Measurements from ENCODE around the gene MAN1C1. TPM values are rescaled to one million over a fixed set of nuclear protein-coding genes. Genes with fewer than 3 reads are reported as not detected.
"Not testable (repeated sequence)": the region's sequence is repeated elsewhere in the genome, so short reads cannot be mapped to it uniquely, and the experiment has no call there.

The MAN1C1 gene
- total and polyA plus RNA-seq, 9 donors: 5.2 to 17.4 (median 12.2) TPM

GRCh38 chr1:25629836-25630235, 13.2 kb downstream of the MAN1C1 start:
- H3K36me3 ChIP-seq (ENCODE audit: control insufficient read depth, insufficient read depth, low read length): no peaks in the 10 kb centered on the region
- peaks cover 3% of the 10 kb centered on the region for H3K4me1 ChIP-seq (ENCODE audit: control insufficient read depth, insufficient read depth, low read length)
- no peaks in the 10 kb centered on the region for H3K9me3 ChIP-seq (replicated peaks; ENCODE audit: control insufficient read depth, low read depth, low read length)
- H3K27me3 ChIP-seq (ENCODE audit: control insufficient read depth, insufficient read depth, low read length): no peaks in the 10 kb centered on the region
- H3K27ac ChIP-seq (ENCODE audit: low read length): no peak overlapping the region
- DNase-seq: no peak
- H3K4me3 ChIP-seq (ENCODE audit: low read length): no peak overlapping the region
- no CpG with 5 or more reads among the region's 4 CpGs for WGBS (ENCODE audit: insufficient coverage)

GRCh38 chr1:25631750-25632485, 15.3 kb downstream of the MAN1C1 start:
- peaks cover 8% of the 10 kb centered on the region for H3K9me3 ChIP-seq (replicated peaks; ENCODE audit: control insufficient read depth, low read depth, low read length)
- peaks cover 3% of the 10 kb centered on the region for H3K4me1 ChIP-seq (ENCODE audit: control insufficient read depth, insufficient read depth, low read length)
- DNase-seq: no peak
- H3K4me3 ChIP-seq (ENCODE audit: low read length): no peak overlapping the region
- H3K36me3 ChIP-seq (ENCODE audit: control insufficient read depth, insufficient read depth, low read length): no peaks in the 10 kb centered on the region
- no peak overlapping the region for H3K27ac ChIP-seq (ENCODE audit: low read length)
- no peaks in the 10 kb centered on the region for H3K27me3 ChIP-seq (ENCODE audit: control insufficient read depth, insufficient read depth, low read length)
- WGBS (ENCODE audit: insufficient coverage): 26% methylated on average over 3 of the region's 11 CpGs

- Histone ChIP-seq H3K9me3 (replicated peaks; ENCODE audit: control insufficient read depth, low read depth, low read length) (peaks cover 12% of the 10 kb centered on the region), H3K4me1 (ENCODE audit: control insufficient read depth, insufficient read depth, low read length) (peaks cover 3% of the 10 kb centered on the region), H3K27ac (ENCODE audit: low read length) (no peak overlapping the region), H3K4me3 (ENCODE audit: low read length) (no peak overlapping the region), H3K27me3 (ENCODE audit: control insufficient read depth, insufficient read depth, low read length) (no peaks in the 10 kb centered on the region), H3K36me3 (ENCODE audit: control insufficient read depth, insufficient read depth, low read length) (no peaks in the 10 kb centered on the region)
- DNase-seq: no peak
- 60% methylated on average over 1 of the region's 2 CpGs for WGBS (ENCODE audit: insufficient coverage)
Observed at GRCh38 chr1:25634066-25634465, 17.5 kb downstream of the MAN1C1 start.

- peaks cover 3% of the 10 kb centered on the region for H3K4me1 ChIP-seq (ENCODE audit: control insufficient read depth, insufficient read depth, low read length)
- no peak overlapping the region for H3K27ac ChIP-seq (ENCODE audit: low read length)
- no peak overlapping the region for H3K4me3 ChIP-seq (ENCODE audit: low read length)
- H3K9me3 ChIP-seq (replicated peaks; ENCODE audit: control insufficient read depth, low read depth, low read length): peaks cover 14% of the 10 kb centered on the region
- DNase-seq: no peak
- H3K36me3 ChIP-seq (ENCODE audit: control insufficient read depth, insufficient read depth, low read length): no peaks in the 10 kb centered on the region
- no peaks in the 10 kb centered on the region for H3K27me3 ChIP-seq (ENCODE audit: control insufficient read depth, insufficient read depth, low read length)
- no CpG with 5 or more reads among the region's 2 CpGs for WGBS (ENCODE audit: insufficient coverage)
Observed at GRCh38 chr1:25634896-25635295, 18.3 kb downstream of the MAN1C1 start.

GRCh38 chr1:25636141-25636540, 19.6 kb downstream of the MAN1C1 start:
- 100% methylated on average over 2 of the region's 7 CpGs for WGBS (ENCODE audit: insufficient coverage)
- H3K4me3 ChIP-seq (ENCODE audit: low read length); H3K27ac ChIP-seq (ENCODE audit: low read length); H3K4me1 ChIP-seq (ENCODE audit: control insufficient read depth, insufficient read depth, low read length); DNase-seq; H3K36me3 ChIP-seq (ENCODE audit: control insufficient read depth, insufficient read depth, low read length); H3K27me3 ChIP-seq (ENCODE audit: control insufficient read depth, insufficient read depth, low read length): not testable (repeated sequence)
- H3K9me3 ChIP-seq (replicated peaks; ENCODE audit: control insufficient read depth, low read depth, low read length): peaks cover 14% of the 10 kb centered on the region

- Histone ChIP-seq H3K27ac (ENCODE audit: low read length) (no peak overlapping the region), H3K4me1 (ENCODE audit: control insufficient read depth, insufficient read depth, low read length) (peaks cover 11% of the 10 kb centered on the region), H3K36me3 (ENCODE audit: control insufficient read depth, insufficient read depth, low read length) (no peaks in the 10 kb centered on the region), H3K4me3 (ENCODE audit: low read length) (no peak overlapping the region), H3K27me3 (ENCODE audit: control insufficient read depth, insufficient read depth, low read length) (no peaks in the 10 kb centered on the region), H3K9me3 (replicated peaks; ENCODE audit: control insufficient read depth, low read depth, low read length) (peaks cover 10% of the 10 kb centered on the region)
- WGBS (ENCODE audit: insufficient coverage): 52% methylated on average over 6 of the region's 10 CpGs
- DNase-seq: no peak
Observed at GRCh38 chr1:25640646-25641328, 24.2 kb downstream of the MAN1C1 start.

- Histone ChIP-seq H3K27ac (ENCODE audit: low read length) (no peak overlapping the region), H3K4me1 (ENCODE audit: control insufficient read depth, insufficient read depth, low read length) (peaks cover 11% of the 10 kb centered on the region), H3K36me3 (ENCODE audit: control insufficient read depth, insufficient read depth, low read length) (peaks cover 3% of the 10 kb centered on the region), H3K9me3 (replicated peaks; ENCODE audit: control insufficient read depth, low read depth, low read length) (peaks cover 7% of the 10 kb centered on the region), H3K4me3 (ENCODE audit: low read length) (no peak overlapping the region), H3K27me3 (ENCODE audit: control insufficient read depth, insufficient read depth, low read length) (no peaks in the 10 kb centered on the region)
- WGBS (ENCODE audit: insufficient coverage): 83% methylated on average over 1 of the region's 4 CpGs
- no peak for DNase-seq
Observed at GRCh38 chr1:25641329-25641725, 24.7 kb downstream of the MAN1C1 start.

GRCh38 chr1:25641931-25642573, 25.5 kb downstream of the MAN1C1 start:
- peak overlapping the region; percentile 85 for H3K27ac ChIP-seq (ENCODE audit: low read length)
- peaks cover 5% of the 10 kb centered on the region for H3K36me3 ChIP-seq (ENCODE audit: control insufficient read depth, insufficient read depth, low read length)
- peaks cover 7% of the 10 kb centered on the region for H3K9me3 ChIP-seq (replicated peaks; ENCODE audit: control insufficient read depth, low read depth, low read length)
- peaks cover 11% of the 10 kb centered on the region for H3K4me1 ChIP-seq (ENCODE audit: control insufficient read depth, insufficient read depth, low read length)
- WGBS (ENCODE audit: insufficient coverage): 21% methylated on average over 4 of the region's 8 CpGs
- H3K4me3 ChIP-seq (ENCODE audit: low read length): no peak overlapping the region
- no peaks in the 10 kb centered on the region for H3K27me3 ChIP-seq (ENCODE audit: control insufficient read depth, insufficient read depth, low read length)
- peak; percentile 78 for DNase-seq

- no peak overlapping the region for H3K4me3 ChIP-seq (ENCODE audit: low read length)
- peak overlapping the region; percentile 85 for H3K27ac ChIP-seq (ENCODE audit: low read length)
- peak; percentile 93 for DNase-seq
- 31% methylated on average over 3 of the region's 8 CpGs for WGBS (ENCODE audit: insufficient coverage)
- H3K36me3 ChIP-seq (ENCODE audit: control insufficient read depth, insufficient read depth, low read length): peaks cover 5% of the 10 kb centered on the region
- no peaks in the 10 kb centered on the region for H3K27me3 ChIP-seq (ENCODE audit: control insufficient read depth, insufficient read depth, low read length)
- H3K9me3 ChIP-seq (replicated peaks; ENCODE audit: control insufficient read depth, low read depth, low read length): peaks cover 7% of the 10 kb centered on the region
- H3K4me1 ChIP-seq (ENCODE audit: control insufficient read depth, insufficient read depth, low read length): peaks cover 12% of the 10 kb centered on the region
Observed at GRCh38 chr1:25642574-25643108, 26.1 kb downstream of the MAN1C1 start.

- Histone ChIP-seq H3K4me1 (ENCODE audit: control insufficient read depth, insufficient read depth, low read length) (peaks cover 14% of the 10 kb centered on the region), H3K27me3 (ENCODE audit: control insufficient read depth, insufficient read depth, low read length) (no peaks in the 10 kb centered on the region), H3K27ac (ENCODE audit: low read length) (no peak overlapping the region), H3K4me3 (ENCODE audit: low read length) (no peak overlapping the region), H3K9me3 (replicated peaks; ENCODE audit: control insufficient read depth, low read depth, low read length) (peaks cover 3% of the 10 kb centered on the region), H3K36me3 (ENCODE audit: control insufficient read depth, insufficient read depth, low read length) (peaks cover 5% of the 10 kb centered on the region)
- WGBS (ENCODE audit: insufficient coverage): 93% methylated on average over 7 of the region's 7 CpGs
- DNase-seq: no peak
Observed at GRCh38 chr1:25643929-25644328, 27.3 kb downstream of the MAN1C1 start.
